HepG2 (cell line): ENCODE data around the gene EPS8. TPM values are rescaled to one million over a fixed set of nuclear protein-coding genes. Genes with fewer than 3 reads are reported as not detected.

Experiments
- ATAC-seq: fragments of 200-7000 bp; cut with Tn5 transposase; 3 replicates; pipeline ENCODE4 v1.9.1; 2020; ENCODE audit warnings: mild to moderate bottlenecking, moderate library complexity
- BruUV-seq: library from RNA; stranded (reverse); fragments of 400-500 nt; replicated peaks from 2 replicates; lab custom pipeline; 2021; lab: Mats Ljungman, UMichigan
- CTCF ChIA-PET: fragments of 300-600 bp; formaldehyde crosslinking; extraction: SDS; loops from one replicate; lab custom pipeline; 2021; ENCODE audit warnings: low total read pairs, inconsistent platforms, low intra/inter-chr PET ratio; lab: Yijun Ruan, JAX
- POLR2A ChIA-PET: fragments of 350-600 bp; sonication (Branson Sonifier 250); formaldehyde crosslinking; loops from one replicate; lab custom pipeline; 2020; ENCODE audit warnings: antibody characterized with exemption, inconsistent platforms; lab: Yijun Ruan, JAX
- DNase-seq: peaks from one replicate; pipeline ENCODE4 v3.0.0-alpha.2; 2015; ENCODE audit warnings: low spot score
- FAIRE-seq: peaks from 3 replicates; lab custom pipeline; 2011; peaks lifted over from hg19 to GRCh38; lab: Jason Lieb, UNC
- H2AFZ ChIP-seq: one replicate; pipeline ENCODE4 v1.6.1; 2011; ENCODE audit warnings: low read length, inconsistent platforms
- H3K27ac ChIP-seq: fragments of 300-600 bp; 3 replicates; pipeline ENCODE4 v1.8.0; 2011; ENCODE audit warnings: mixed run types, mild to moderate bottlenecking, mixed read lengths, low read length, inconsistent platforms; ENCODE audit not compliant: insufficient read depth; ENCODE audit errors: extremely low read length
- H3K27me3 ChIP-seq, 2 experiments: fragments of 200-600 bp in 1 of 2; 2 replicates in 1 of 2; 3 replicates in 1 of 2; pipeline versions ENCODE4 v1.6.0 to v1.8.0; 2011; ENCODE audit warnings: low read length in 2 of 2, mild to moderate bottlenecking in 2 of 2, moderate library complexity in 2 of 2, inconsistent platforms in 1 of 2; ENCODE audit not compliant: insufficient read depth in 2 of 2, control insufficient read depth in 1 of 2
- H3K36me3 ChIP-seq, 2 experiments: fragments of 200-600 bp in 1 of 2; replicated peaks in 1 of 2; 2 replicates in 1 of 2; 3 replicates in 1 of 2; pipeline versions ENCODE4 v1.5.1 to v1.8.0; 2011; ENCODE audit warnings: low read length in 2 of 2, inconsistent platforms in 1 of 2; ENCODE audit not compliant: insufficient read depth in 2 of 2, control insufficient read depth in 1 of 2
- H3K4me1 ChIP-seq: 2 replicates; pipeline ENCODE4 v1.5.1; 2012; ENCODE audit warnings: low read length, inconsistent platforms; ENCODE audit not compliant: insufficient read depth
- H3K4me2 ChIP-seq: 2 replicates; pipeline ENCODE4 v1.6.0; 2011; ENCODE audit warnings: low read depth, low read length, inconsistent platforms
- H3K4me3 ChIP-seq, 3 experiments: fragments of 200-600 bp in 1 of 3; sonication (generic), shearing (Covaris generic) in 1 of 3; replicated peaks in 1 of 3; 2 replicates each; pipeline ENCODE4 v1.5.1; 2011 to 2016; ENCODE audit warnings: low read length in 3 of 3, inconsistent platforms in 2 of 3, low read depth in 2 of 3, mild to moderate bottlenecking in 2 of 3, control low read depth in 1 of 3, mixed read lengths in 1 of 3; ENCODE audit not compliant: insufficient read depth in 1 of 3
- H3K79me2 ChIP-seq: one replicate; pipeline ENCODE4 v1.6.1; 2011; ENCODE audit warnings: low read length, inconsistent platforms; ENCODE audit not compliant: insufficient read depth
- H3K9ac ChIP-seq: 2 replicates; pipeline ENCODE4 v1.6.0; 2011; ENCODE audit warnings: mild to moderate bottlenecking, low read depth, low read length, inconsistent platforms; ENCODE audit not compliant: insufficient read depth
- H3K9me3 ChIP-seq: 2 replicates; pipeline ENCODE4 v1.5.1; 2012; ENCODE audit warnings: mild to moderate bottlenecking, low read length
- H4K20me1 ChIP-seq: 2 replicates; pipeline ENCODE4 v1.6.0; 2011; ENCODE audit warnings: inconsistent platforms, mild to moderate bottlenecking, low read length, moderate library complexity; ENCODE audit not compliant: insufficient read depth
- E2F2 ChIP-seq: sonication (generic); formaldehyde crosslinking; IDR thresholded peaks from 2 replicates; pipeline ENCODE4 v1.4.0; 2020; ENCODE audit warnings: missing genetic modification reagents, borderline replicate concordance
- SNRNP70 ChIP-seq: fragments of 200-400 bp; formaldehyde crosslinking; IDR thresholded peaks from 2 replicates; pipeline ENCODE4 v1.6.1; 2017; ENCODE audit warnings: mild to moderate bottlenecking, low read depth, low read length, moderate library complexity
- ZFP36L2 ChIP-seq: sonication (generic); formaldehyde crosslinking; IDR thresholded peaks from 2 replicates; pipeline ENCODE4 v1.4.0; 2020; ENCODE audit warnings: missing genetic modification reagents
- ZFP91 ChIP-seq: sonication (generic); formaldehyde crosslinking; IDR thresholded peaks from 2 replicates; pipeline ENCODE4 v1.9.0; 2022; ENCODE audit warnings: missing genetic modification reagents, mild to moderate bottlenecking, borderline replicate concordance
- ZFX ChIP-seq: sonication (generic); formaldehyde crosslinking; IDR thresholded peaks from 2 replicates; pipeline ENCODE4 v1.4.0; 2020; ENCODE audit warnings: mild to moderate bottlenecking, low read depth, missing genetic modification reagents, moderate library complexity
- ZHX1 ChIP-seq: sonication (generic); formaldehyde crosslinking; IDR thresholded peaks from 2 replicates; pipeline ENCODE4 v1.8.1; 2022; ENCODE audit warnings: low read depth, mild to moderate bottlenecking, missing genetic modification reagents
- ZKSCAN5 ChIP-seq: sonication (generic); formaldehyde crosslinking; IDR thresholded peaks from 2 replicates; pipeline ENCODE4 v1.5.1; 2020; ENCODE audit warnings: mild to moderate bottlenecking, missing genetic modification reagents
- ZNF367 ChIP-seq: sonication (generic); formaldehyde crosslinking; IDR thresholded peaks from 2 replicates; pipeline ENCODE4 v1.4.0; 2020; ENCODE audit warnings: missing genetic modification reagents, borderline replicate concordance
- ZNF510 ChIP-seq: sonication (generic); formaldehyde crosslinking; IDR thresholded peaks from 2 replicates; pipeline ENCODE4 v1.4.0; 2020; ENCODE audit warnings: low read depth, mild to moderate bottlenecking, missing genetic modification reagents
- ZNF557 ChIP-seq: sonication (generic); formaldehyde crosslinking; IDR thresholded peaks from 2 replicates; pipeline ENCODE4 v1.4.0; 2020; ENCODE audit warnings: missing genetic modification reagents
- ZNF589 ChIP-seq: sonication (generic); formaldehyde crosslinking; conservative IDR thresholded peaks from 2 replicates; pipeline ENCODE4 v1.8.0; 2022; ENCODE audit warnings: mild to moderate bottlenecking, moderate library complexity, missing genetic modification reagents
- WGBS: methylation state at CpG from one replicate; pipeline ENCODE4 v1.1.6; 2017; ENCODE audit warnings: low lambda C conversion rate; 5-methylcytosine and 5-hydroxymethylcytosine counted together
- in situ Hi-C: cut with HindIII; loops from 2 replicates; pipeline ENCODE4 v1.10.0; 2017; ENCODE audit warnings: low pct_unique_long_range_greater_than_20kb; ENCODE audit not compliant: extremely low pct_ligation_motif_present
- intact Hi-C: fragments of 100-400 bp; cut with micrococcal nuclease; formaldehyde crosslinking; loops from one replicate; pipeline ENCODE4 v1.10.0; 2022; ENCODE audit not compliant: unreplicated experiment
- polyA plus RNA-seq, 8 experiments: library from polyadenylated mRNA; depleted of rRNA in 3 of 8; stranded (reverse) in 7 of 8; unstranded in 1 of 8; fragments of >200 nt; fragmentation: Illumina TruSeq in 4 of 8; extraction: Trizol in 4 of 8; gene quantifications; 2 replicates each; pipeline versions ENCODE4 v1.2.1 to v1.2.3, GENCODE V29; 2011 to 2016; ENCODE audit warnings: low read depth in 4 of 8, missing spikeins in 1 of 8, mixed read lengths in 1 of 8; ENCODE audit not compliant: insufficient read depth in 1 of 8
- total RNA-seq, 5 experiments: library from RNA; depleted of rRNA; stranded (reverse); fragments of >200 nt; fragmentation: Illumina TruSeq; extraction: Trizol; gene quantifications; 2 replicates each; pipeline ENCODE4 v1.2.3, GENCODE V29; 2016; ENCODE audit warnings: low read depth in 1 of 5
- TF ChIP-seq, protein P1 (sequence below): sonication (generic); formaldehyde crosslinking; IDR thresholded peaks from 2 replicates; pipeline ENCODE4 v1.4.0; 2020; ENCODE audit warnings: missing genetic modification reagents
- TF ChIP-seq, protein P2 (sequence below): sonication (generic); formaldehyde crosslinking; IDR thresholded peaks from 2 replicates; pipeline ENCODE4 v1.5.1; 2020; ENCODE audit warnings: mild to moderate bottlenecking, moderate library complexity, missing genetic modification reagents

The EPS8 gene
- total and polyA plus RNA-seq, 2 of the 13 experiments (the other 11 are each of a cell fraction or from before 2014, with no cell fraction given) = 37.1 to 43.4 TPM

- TF ChIP-seq ZKSCAN5 (CRISPR knock-in tag) (no peak), ZFP91 (no peak), E2F2 (CRISPR knock-in tag) (no peak), ZFX (CRISPR knock-in tag) (no peak), ZHX1 (CRISPR knock-in tag) (no peak)
These were observed 88.0 kb downstream of the EPS8 start (continued) for GRCh38 chr12:15701206-15701605.

GRCh38 chr12:15700595-15700994 lies 88.6 kb downstream of the EPS8 start:
- 98% methylated on average over 1 of the region's 1 CpG for WGBS
- H4K20me1 ChIP-seq = no peaks in the 10 kb centered on the region
- H3K27ac ChIP-seq = no peak overlapping the region
- peaks cover 40% of the 10 kb centered on the region for H3K79me2 ChIP-seq
- no peak overlapping the region for H3K9ac ChIP-seq
- no peaks in the 10 kb centered on the region for H3K27me3 ChIP-seq
- POLR2A ChIA-PET = no interaction called here
- intact Hi-C loops (no loop called here), in situ Hi-C loops (no loop called here)
- TF ChIP-seq, protein P1, sequence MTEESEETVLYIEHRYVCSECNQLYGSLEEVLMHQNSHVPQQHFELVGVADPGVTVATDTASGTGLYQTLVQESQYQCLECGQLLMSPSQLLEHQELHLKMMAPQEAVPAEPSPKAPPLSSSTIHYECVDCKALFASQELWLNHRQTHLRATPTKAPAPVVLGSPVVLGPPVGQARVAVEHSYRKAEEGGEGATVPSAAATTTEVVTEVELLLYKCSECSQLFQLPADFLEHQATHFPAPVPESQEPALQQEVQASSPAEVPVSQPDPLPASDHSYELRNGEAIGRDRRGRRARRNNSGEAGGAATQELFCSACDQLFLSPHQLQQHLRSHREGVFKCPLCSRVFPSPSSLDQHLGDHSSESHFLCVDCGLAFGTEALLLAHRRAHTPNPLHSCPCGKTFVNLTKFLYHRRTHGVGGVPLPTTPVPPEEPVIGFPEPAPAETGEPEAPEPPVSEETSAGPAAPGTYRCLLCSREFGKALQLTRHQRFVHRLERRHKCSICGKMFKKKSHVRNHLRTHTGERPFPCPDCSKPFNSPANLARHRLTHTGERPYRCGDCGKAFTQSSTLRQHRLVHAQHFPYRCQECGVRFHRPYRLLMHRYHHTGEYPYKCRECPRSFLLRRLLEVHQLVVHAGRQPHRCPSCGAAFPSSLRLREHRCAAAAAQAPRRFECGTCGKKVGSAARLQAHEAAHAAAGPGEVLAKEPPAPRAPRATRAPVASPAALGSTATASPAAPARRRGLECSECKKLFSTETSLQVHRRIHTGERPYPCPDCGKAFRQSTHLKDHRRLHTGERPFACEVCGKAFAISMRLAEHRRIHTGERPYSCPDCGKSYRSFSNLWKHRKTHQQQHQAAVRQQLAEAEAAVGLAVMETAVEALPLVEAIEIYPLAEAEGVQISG (CRISPR knock-in tag) = no peak
- no peak for TF ChIP-seq ZNF557
- TF ChIP-seq SNRNP70 = no peak
- TF ChIP-seq ZFP36L2 (CRISPR knock-in tag) = no peak
- TF ChIP-seq ZNF367 (CRISPR knock-in tag) = no peak
- no peak for TF ChIP-seq ZNF510 (CRISPR knock-in tag)
- no peak for TF ChIP-seq ZNF589
- TF ChIP-seq, protein P2, sequence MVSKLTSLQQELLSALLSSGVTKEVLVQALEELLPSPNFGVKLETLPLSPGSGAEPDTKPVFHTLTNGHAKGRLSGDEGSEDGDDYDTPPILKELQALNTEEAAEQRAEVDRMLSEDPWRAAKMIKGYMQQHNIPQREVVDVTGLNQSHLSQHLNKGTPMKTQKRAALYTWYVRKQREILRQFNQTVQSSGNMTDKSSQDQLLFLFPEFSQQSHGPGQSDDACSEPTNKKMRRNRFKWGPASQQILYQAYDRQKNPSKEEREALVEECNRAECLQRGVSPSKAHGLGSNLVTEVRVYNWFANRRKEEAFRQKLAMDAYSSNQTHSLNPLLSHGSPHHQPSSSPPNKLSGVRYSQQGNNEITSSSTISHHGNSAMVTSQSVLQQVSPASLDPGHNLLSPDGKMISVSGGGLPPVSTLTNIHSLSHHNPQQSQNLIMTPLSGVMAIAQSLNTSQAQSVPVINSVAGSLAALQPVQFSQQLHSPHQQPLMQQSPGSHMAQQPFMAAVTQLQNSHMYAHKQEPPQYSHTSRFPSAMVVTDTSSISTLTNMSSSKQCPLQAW (CRISPR knock-in tag) = no peak
- H3K4me2 ChIP-seq = no peak overlapping the region
- no peak for DNase-seq
- no peaks in the 10 kb centered on the region for H3K36me3 ChIP-seq
- CTCF ChIA-PET = no interaction called here
- no peak for ATAC-seq
- H3K4me3 ChIP-seq = no peak overlapping the region
- no peak for FAIRE-seq
- H3K9me3 ChIP-seq = no peaks in the 10 kb centered on the region
- BruUV-seq = no TSS peak
- no peak overlapping the region for H2AFZ ChIP-seq
- peaks cover 18% of the 10 kb centered on the region for H3K4me1 ChIP-seq
